Hepatocyte (in vitro differentiated cells): ENCODE measurements around the gene MAGEA11.
"Not testable (repeated sequence)": the region's sequence is repeated elsewhere in the genome, so short reads cannot be mapped to it uniquely, and the experiment has no call there.

Source experiments
- EZH2phosphoT487 ChIP-seq: fragments of 200-600 bp; sonication (generic); IDR thresholded peaks from one replicate; pipeline ENCODE4 v1.6.1; 2018; ENCODE audit warnings: antibody characterized with exemption, mild to moderate bottlenecking, low read depth, moderate library complexity; ENCODE audit not compliant: unreplicated experiment, severe bottlenecking
- TF ChIP-seq, protein P1 (sequence below): fragments of 200-600 bp; sonication (generic); IDR thresholded peaks from 2 replicates; pipeline ENCODE4 v1.5.1; 2016; ENCODE audit warnings: antibody characterized with exemption, mild to moderate bottlenecking; ENCODE audit not compliant: poor library complexity

DNA sequence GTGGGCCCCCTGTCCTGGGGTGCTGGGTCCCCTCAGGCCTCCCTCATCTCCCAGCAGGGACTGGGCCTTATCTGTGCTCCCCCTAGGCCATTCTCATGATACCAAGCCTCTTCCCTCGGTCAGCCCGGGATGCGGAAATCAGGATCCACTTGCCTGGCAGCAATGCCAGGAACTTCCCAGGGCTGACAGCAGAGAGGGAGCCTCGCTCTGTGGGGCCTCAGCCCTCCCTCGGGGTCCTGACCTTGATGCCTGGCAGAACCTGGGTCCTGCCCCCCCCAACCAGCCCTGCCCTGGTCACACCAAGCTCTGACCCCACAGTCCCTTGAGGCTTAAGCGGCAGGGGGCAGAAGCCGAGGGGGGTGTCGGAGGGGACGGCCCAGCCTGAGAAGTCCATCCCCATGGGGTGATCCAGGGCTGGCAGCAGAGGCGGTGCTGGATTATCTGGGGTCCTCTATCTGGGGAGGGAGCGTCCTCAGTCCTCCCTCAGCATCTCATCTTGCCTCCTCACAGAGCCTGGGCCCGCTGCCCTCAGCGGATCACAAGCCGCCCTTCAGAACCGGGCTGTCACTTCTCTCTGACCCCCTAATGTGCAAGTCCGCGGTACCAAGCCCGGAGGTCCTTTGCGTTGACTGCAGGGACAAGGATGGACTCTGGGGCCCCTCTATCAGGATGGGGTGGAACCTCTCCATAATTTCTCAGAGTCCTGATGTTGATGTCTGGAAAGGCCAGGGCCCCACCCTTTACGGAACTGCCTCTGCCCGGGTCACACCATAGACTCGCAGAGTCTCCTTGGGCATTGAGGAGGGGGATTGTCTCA is 50.2 kb downstream of the MAGEA11 start:
- TF ChIP-seq, protein P1, sequence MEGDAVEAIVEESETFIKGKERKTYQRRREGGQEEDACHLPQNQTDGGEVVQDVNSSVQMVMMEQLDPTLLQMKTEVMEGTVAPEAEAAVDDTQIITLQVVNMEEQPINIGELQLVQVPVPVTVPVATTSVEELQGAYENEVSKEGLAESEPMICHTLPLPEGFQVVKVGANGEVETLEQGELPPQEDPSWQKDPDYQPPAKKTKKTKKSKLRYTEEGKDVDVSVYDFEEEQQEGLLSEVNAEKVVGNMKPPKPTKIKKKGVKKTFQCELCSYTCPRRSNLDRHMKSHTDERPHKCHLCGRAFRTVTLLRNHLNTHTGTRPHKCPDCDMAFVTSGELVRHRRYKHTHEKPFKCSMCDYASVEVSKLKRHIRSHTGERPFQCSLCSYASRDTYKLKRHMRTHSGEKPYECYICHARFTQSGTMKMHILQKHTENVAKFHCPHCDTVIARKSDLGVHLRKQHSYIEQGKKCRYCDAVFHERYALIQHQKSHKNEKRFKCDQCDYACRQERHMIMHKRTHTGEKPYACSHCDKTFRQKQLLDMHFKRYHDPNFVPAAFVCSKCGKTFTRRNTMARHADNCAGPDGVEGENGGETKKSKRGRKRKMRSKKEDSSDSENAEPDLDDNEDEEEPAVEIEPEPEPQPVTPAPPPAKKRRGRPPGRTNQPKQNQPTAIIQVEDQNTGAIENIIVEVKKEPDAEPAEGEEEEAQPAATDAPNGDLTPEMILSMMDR = not testable (repeated sequence)
- not testable (repeated sequence) for TF ChIP-seq EZH2phosphoT487
